Neutrophil (primary cell): ENCODE measurements around the gene TADA2A.
A peak's percentile ranks its signal among the peaks of the same experiment; 100 is the strongest.
"Not testable (repeated sequence)": the region's sequence is repeated elsewhere in the genome, so short reads cannot be mapped to it uniquely, and the experiment has no call there.

Experiments used
- H3K27ac ChIP-seq: fragments of 200-600 bp; sonication (generic); 2 replicates; pipeline ENCODE4 v1.5.1; 2016; ENCODE audit warnings: mild to moderate bottlenecking, moderate library complexity
- H3K27me3 ChIP-seq: fragments of 200-600 bp; sonication (generic); 2 replicates; pipeline ENCODE4 v1.6.0; 2016; ENCODE audit warnings: mild to moderate bottlenecking
- H3K36me3 ChIP-seq: fragments of 200-600 bp; sonication (generic); 2 replicates; pipeline ENCODE4 v1.5.1; 2017
- H3K4me1 ChIP-seq, 2 experiments: fragments of 200-600 bp in 1 of 2; sonication (generic) in 1 of 2; 1 replicate in 1 of 2; 2 replicates in 1 of 2; pipeline versions ENCODE4 v1.5.1 to v1.6.1; 2013 to 2016; ENCODE audit warnings: low read depth in 1 of 2, low read length in 1 of 2, mild to moderate bottlenecking in 1 of 2, moderate library complexity in 1 of 2; ENCODE audit not compliant: control insufficient read depth in 1 of 2, insufficient read depth in 1 of 2
- H3K4me3 ChIP-seq, 2 experiments: fragments of 200-600 bp in 1 of 2; sonication (generic) in 1 of 2; 1 replicate in 1 of 2; 2 replicates in 1 of 2; pipeline ENCODE4 v1.5.1; 2013 to 2016; ENCODE audit warnings: low read depth in 1 of 2, low read length in 1 of 2, mild to moderate bottlenecking in 1 of 2, moderate library complexity in 1 of 2
- H3K9me3 ChIP-seq: fragments of 200-600 bp; sonication (generic); 2 replicates; pipeline ENCODE4 v1.5.1; 2016
- CTCF ChIP-seq: fragments of 200-600 bp; sonication (generic); IDR thresholded peaks from 2 replicates; pipeline ENCODE4 v1.5.1; 2016; ENCODE audit warnings: antibody characterized with exemption

The TADA2A gene

DNA sequence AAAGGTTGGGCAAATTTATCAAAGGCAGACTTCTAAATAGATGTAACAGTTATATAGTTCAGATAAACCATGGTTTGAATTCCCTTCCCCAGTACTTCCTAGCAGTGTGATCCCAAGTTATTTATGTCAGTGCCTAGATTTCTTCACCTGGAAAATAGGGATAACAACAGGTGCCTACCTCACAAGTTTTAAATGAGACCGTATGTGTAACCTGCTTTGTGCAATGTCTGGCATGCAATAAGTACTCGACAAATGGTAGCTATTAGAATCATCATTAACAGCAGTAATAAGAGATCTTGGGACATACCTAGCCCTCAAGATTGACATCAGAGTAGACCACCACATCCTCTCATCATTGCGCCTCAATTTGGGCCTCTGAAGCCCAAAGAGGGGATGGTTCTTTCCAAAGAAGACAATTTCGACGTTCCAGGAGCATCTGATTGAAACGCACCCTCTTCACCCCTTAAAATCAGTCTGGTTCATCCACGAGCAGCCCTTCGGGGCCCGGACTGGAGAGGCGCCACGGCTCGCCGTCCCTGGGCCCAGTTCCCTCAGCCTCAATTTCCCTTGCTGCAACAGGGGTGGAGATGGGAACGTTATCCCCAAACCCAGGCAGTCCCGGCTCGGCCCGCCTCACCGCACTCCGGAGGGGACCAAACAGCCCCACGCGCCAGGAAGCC is 591 bp upstream of the TADA2A start:
- peak overlapping the region; percentile 73 to 81 for H3K4me3 ChIP-seq
- no peaks in the 10 kb centered on the region for H3K9me3 ChIP-seq
- H3K4me1 ChIP-seq: peaks cover 10 to 14% of the 10 kb centered on the region in 2 experiments
- H3K27me3 ChIP-seq: no peaks in the 10 kb centered on the region
- TF ChIP-seq CTCF: no peak
- peak overlapping the region; percentile 61 for H3K27ac ChIP-seq
- H3K36me3 ChIP-seq: no peaks in the 10 kb centered on the region

- peaks cover 11% of the 10 kb centered on the region for H3K36me3 ChIP-seq
- H3K9me3 ChIP-seq, H3K27ac ChIP-seq: not testable (repeated sequence)
Measured at GRCh38 chr17:37408145-37408479, 1.4 kb downstream of the TADA2A start.

DNA sequence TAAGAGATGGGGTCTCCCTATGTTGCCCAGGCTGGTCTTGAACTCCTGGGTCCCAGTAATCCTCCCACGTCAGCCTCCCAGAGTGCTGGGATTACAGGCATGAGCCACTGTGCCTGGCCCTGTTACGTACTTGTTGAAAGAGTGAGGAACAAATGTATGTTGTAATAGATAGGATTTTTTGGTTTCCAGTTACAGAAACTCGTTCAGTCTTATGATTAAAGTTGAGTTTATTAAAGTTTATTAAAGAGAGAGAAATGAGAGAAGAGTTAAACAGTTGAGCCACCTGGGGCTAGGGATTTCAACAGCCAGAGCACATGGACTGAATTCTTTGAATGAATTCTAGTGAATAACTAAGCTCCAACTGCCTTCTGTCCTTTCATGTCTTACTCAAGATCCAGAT is 3.7 kb downstream of the TADA2A start:
- TF ChIP-seq CTCF: no peak

More at GRCh38 chr17:37408145-37408479, 1.4 kb downstream of the TADA2A start:
- peaks cover 10 to 14% of the 10 kb centered on the region in 2 experiments for H3K4me1 ChIP-seq
- H3K4me3 ChIP-seq, H3K27me3 ChIP-seq: not testable (repeated sequence)

DNA sequence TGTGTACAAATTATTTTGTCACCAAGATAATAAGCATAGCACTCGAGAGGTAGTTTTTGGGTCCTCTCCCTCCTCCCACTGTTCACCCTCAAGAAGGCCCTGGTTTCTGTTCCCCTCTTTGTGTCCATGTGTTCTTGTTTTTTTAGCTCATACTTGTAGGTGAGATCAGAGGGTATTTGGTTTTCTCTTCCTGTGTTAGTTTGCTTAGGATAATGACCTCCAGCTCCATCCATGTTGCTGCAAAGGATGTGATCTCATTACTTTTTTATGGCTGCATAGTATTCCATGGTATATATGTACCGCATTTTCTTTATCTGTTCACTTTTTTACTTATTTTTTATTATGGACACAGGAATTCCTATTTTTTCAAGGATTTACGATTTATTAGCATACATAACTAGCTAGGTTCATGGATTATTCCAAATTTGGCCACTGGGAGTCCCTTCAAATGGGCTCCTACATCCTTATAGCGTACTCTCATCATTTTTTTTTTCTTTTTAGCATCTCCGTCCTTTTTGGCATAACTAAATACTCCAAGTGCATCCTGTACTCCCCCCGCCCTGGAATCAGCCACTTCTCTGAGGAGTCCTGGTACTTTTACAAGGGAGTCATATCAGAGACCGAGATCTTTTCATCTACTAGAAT is 7.3 kb downstream of the TADA2A start:
- TF ChIP-seq CTCF: no peak
- peaks cover 11% of the 10 kb centered on the region for H3K36me3 ChIP-seq

More for the DNA sequence above, 3.7 kb downstream of the TADA2A start:
- peaks cover 10 to 14% of the 10 kb centered on the region in 2 experiments for H3K4me1 ChIP-seq
- H3K27ac ChIP-seq: no peak overlapping the region
- peaks cover 11% of the 10 kb centered on the region for H3K36me3 ChIP-seq
- H3K4me3 ChIP-seq: no peak overlapping the region
- H3K27me3 ChIP-seq: no peaks in the 10 kb centered on the region
- no peaks in the 10 kb centered on the region for H3K9me3 ChIP-seq

GRCh38 chr17:37417852-37418251 is 11.2 kb downstream of the TADA2A start:
- no peaks in the 10 kb centered on the region for H3K9me3 ChIP-seq
- H3K27ac ChIP-seq: no peak overlapping the region
- no peaks in the 10 kb centered on the region for H3K4me1 ChIP-seq
- no peak overlapping the region for H3K4me3 ChIP-seq
- H3K36me3 ChIP-seq: peaks cover 4% of the 10 kb centered on the region
- no peak for TF ChIP-seq CTCF
- no peaks in the 10 kb centered on the region for H3K27me3 ChIP-seq

More for the DNA sequence above, 7.3 kb downstream of the TADA2A start:
- no peaks in the 10 kb centered on the region for H3K27me3 ChIP-seq
- no peak overlapping the region for H3K4me3 ChIP-seq
- H3K27ac ChIP-seq: no peak overlapping the region
- H3K9me3 ChIP-seq: no peaks in the 10 kb centered on the region
- no peaks in the 10 kb centered on the region for H3K4me1 ChIP-seq

- H3K9me3 ChIP-seq: no peaks in the 10 kb centered on the region
- no peak for TF ChIP-seq CTCF
- no peaks in the 10 kb centered on the region for H3K4me1 ChIP-seq
- H3K27ac ChIP-seq: no peak overlapping the region
- H3K4me3 ChIP-seq: no peak overlapping the region
- H3K36me3 ChIP-seq: peaks cover 34% of the 10 kb centered on the region
- H3K27me3 ChIP-seq: no peaks in the 10 kb centered on the region
Measured at GRCh38 chr17:37422971-37423625, 16.4 kb downstream of the TADA2A start.
